Liver (tissue), 9 donors: ENCODE results near the gene ANKRD28. TPM values are rescaled to one million over a fixed set of nuclear protein-coding genes. Genes with fewer than 3 reads are reported as not detected.

Experiments
- DNase-seq: peaks from one replicate; pipeline ENCODE4 v3.0.0-alpha.2; 2017; ENCODE audit warnings: low spot score
- H3K27ac ChIP-seq, 2 donors: one replicate each; pipeline ENCODE4 v1.7.0; 2013; ENCODE audit warnings: inconsistent platforms in 2 of 2, low read length in 2 of 2, control low read depth in 1 of 2, low read depth in 1 of 2, mild to moderate bottlenecking in 1 of 2
- H3K27me3 ChIP-seq, 4 donors: one replicate each; pipeline versions ENCODE4 v1.6.1 to v1.7.0; 2013; ENCODE audit warnings: low read length in 3 of 4, inconsistent platforms in 1 of 4, mild to moderate bottlenecking in 1 of 4, moderate library complexity in 1 of 4; ENCODE audit not compliant: control insufficient read depth in 4 of 4, insufficient read depth in 4 of 4
- H3K36me3 ChIP-seq, 4 donors: one replicate each; pipeline versions ENCODE4 v1.6.1 to v1.7.0; 2013; ENCODE audit warnings: low read length in 3 of 4, mild to moderate bottlenecking in 3 of 4, low read depth in 1 of 4, moderate library complexity in 1 of 4; ENCODE audit not compliant: control insufficient read depth in 4 of 4, insufficient read depth in 3 of 4
- H3K4me1 ChIP-seq, 4 donors: one replicate each; pipeline versions ENCODE4 v1.6.1 to v1.7.0; 2013; ENCODE audit warnings: low read length in 3 of 4, mild to moderate bottlenecking in 3 of 4, moderate library complexity in 1 of 4; ENCODE audit not compliant: control insufficient read depth in 4 of 4, insufficient read depth in 4 of 4
- H3K4me3 ChIP-seq, 3 donors: one replicate each; pipeline versions ENCODE4 v1.6.1 to v1.7.0; 2013; ENCODE audit warnings: low read length in 3 of 3, control low read depth in 1 of 3, low read depth in 1 of 3, mild to moderate bottlenecking in 1 of 3
- H3K9ac ChIP-seq, 2 donors: one replicate each; pipeline ENCODE4 v1.7.0; 2013; ENCODE audit warnings: low read length in 2 of 2, mild to moderate bottlenecking in 2 of 2, moderate library complexity in 2 of 2, control low read depth in 1 of 2, low read depth in 1 of 2
- H3K9me3 ChIP-seq, 4 donors: one replicate each; pipeline versions ENCODE4 v1.6.1 to v1.7.0; 2013; ENCODE audit warnings: low read length in 3 of 4; ENCODE audit not compliant: control insufficient read depth in 4 of 4
- EGR1 ChIP-seq, 2 donors: IDR thresholded peaks; 2 replicates each; pipeline ENCODE4 v1.6.1; 2016 to 2018; ENCODE audit warnings: antibody characterized with exemption in 2 of 2, low read depth in 2 of 2
- FOXA1 ChIP-seq: IDR thresholded peaks from 2 replicates; pipeline ENCODE4 v1.6.1; 2016; ENCODE audit warnings: antibody characterized with exemption
- FOXA2 ChIP-seq: IDR thresholded peaks from 2 replicates; pipeline ENCODE4 v1.6.1; 2016; ENCODE audit warnings: antibody characterized with exemption
- GABPA ChIP-seq, 2 donors: IDR thresholded peaks in 1 of 2; conservative IDR thresholded peaks in 1 of 2; 2 replicates each; pipeline ENCODE4 v1.6.1; 2016; ENCODE audit warnings: antibody characterized with exemption in 2 of 2, mild to moderate bottlenecking in 1 of 2, moderate library complexity in 1 of 2
- HNF4A ChIP-seq, 2 donors: conservative IDR thresholded peaks; 2 replicates each; pipeline ENCODE4 v1.6.1; 2016; ENCODE audit warnings: antibody characterized with exemption in 2 of 2, mild to moderate bottlenecking in 2 of 2
- HNF4G ChIP-seq: IDR thresholded peaks from 2 replicates; pipeline ENCODE4 v1.6.1; 2016; ENCODE audit warnings: antibody characterized with exemption
- NR2F2 ChIP-seq: IDR thresholded peaks from 2 replicates; pipeline ENCODE4 v1.6.1; 2016; ENCODE audit warnings: antibody characterized with exemption
- RAD21 ChIP-seq, 2 donors: IDR thresholded peaks; 2 replicates each; pipeline ENCODE4 v1.6.1; 2016; ENCODE audit warnings: antibody characterized with exemption in 2 of 2, mild to moderate bottlenecking in 2 of 2
- RXRA ChIP-seq, 2 donors: IDR thresholded peaks; 2 replicates each; pipeline ENCODE4 v1.6.1; 2017 to 2018; ENCODE audit warnings: antibody characterized with exemption in 2 of 2, mild to moderate bottlenecking in 1 of 2
- SP1 ChIP-seq: IDR thresholded peaks from 2 replicates; pipeline ENCODE4 v1.6.1; 2018; ENCODE audit warnings: antibody characterized with exemption, mild to moderate bottlenecking
- TAF1 ChIP-seq: conservative IDR thresholded peaks from 2 replicates; pipeline ENCODE4 v1.6.1; 2016; ENCODE audit warnings: antibody characterized with exemption, mild to moderate bottlenecking
- YY1 ChIP-seq: IDR thresholded peaks from 2 replicates; pipeline ENCODE4 v1.6.1; 2016; ENCODE audit warnings: antibody characterized with exemption, mild to moderate bottlenecking
- WGBS: extraction: QIAGEN DNeasy Blood & Tissue Kit; methylation state at CpG from one replicate; pipeline ENCODE4 v1.1.7; 2013; 5-methylcytosine and 5-hydroxymethylcytosine counted together
- polyA plus RNA-seq, 2 donors: library from polyadenylated mRNA; stranded (reverse) in 1 of 2; unstranded in 1 of 2; fragments of 200-250 nt in 1 of 2; fragments of >200 nt in 1 of 2; fragmentation: Nextera tagmentation in 1 of 2; extraction: Ambion mirVana in 1 of 2; gene quantifications; one replicate each; pipeline versions ENCODE4 v1.2.1 to v1.2.3, GENCODE V29; 2013 to 2015
- total RNA-seq, 2 donors: library from RNA; depleted of rRNA; stranded (reverse); fragments of >200 nt; gene quantifications; one replicate each; pipeline ENCODE4 v1.2.3, GENCODE V29; 2014
- TF ChIP-seq, protein P1 (sequence below): IDR thresholded peaks from 2 replicates; pipeline ENCODE4 v1.6.1; 2016; ENCODE audit warnings: antibody characterized with exemption, mild to moderate bottlenecking
- TF ChIP-seq, protein P2 (sequence below): IDR thresholded peaks from 2 replicates; pipeline ENCODE4 v1.6.1; 2016; ENCODE audit warnings: antibody characterized with exemption
- TF ChIP-seq, protein P3 (sequence below): fragments of 150-350 bp; IDR thresholded peaks from 2 replicates; pipeline ENCODE4 v1.5.1; 2017; ENCODE audit warnings: improper control_type of control experiment, low read depth, low read length; ENCODE audit not compliant: missing input control
- TF ChIP-seq, protein P4 (sequence below): IDR thresholded peaks from 2 replicates; pipeline ENCODE4 v1.6.1; 2016; ENCODE audit warnings: antibody characterized with exemption
- TF ChIP-seq, protein P5 (sequence below): IDR thresholded peaks from 2 replicates; pipeline ENCODE4 v1.6.1; 2016; ENCODE audit warnings: antibody characterized with exemption
- donor health status: healthy.
- donor health status: healthy.
- donor health status: healthy.
- donor health status: healthy.
- donor health status: healthy.

Gene ANKRD28
- total and polyA plus RNA-seq, 4 donors = 9.2 to 39.1 (median 16.8) TPM

DNA sequence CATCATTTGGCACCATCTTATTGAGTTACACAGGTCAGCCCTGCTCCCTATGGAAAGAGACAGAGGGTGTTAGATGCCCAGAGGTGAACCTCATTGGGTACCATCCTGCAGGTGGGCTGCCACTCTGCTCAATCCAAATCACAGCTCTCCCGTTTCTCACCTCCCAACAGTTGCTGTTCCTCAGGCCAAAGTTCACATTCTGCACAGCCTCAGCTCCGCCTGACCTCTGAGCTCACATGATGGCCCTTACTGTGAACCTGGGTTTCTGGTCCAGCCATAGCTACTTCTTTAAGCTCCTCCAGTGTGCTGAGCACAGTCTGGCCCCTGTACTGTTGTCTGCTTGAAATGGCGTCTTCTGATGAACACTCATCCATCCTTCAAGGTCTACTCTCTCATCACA, 148.4 kb downstream of the ANKRD28 start:
- TF ChIP-seq, protein P1, sequence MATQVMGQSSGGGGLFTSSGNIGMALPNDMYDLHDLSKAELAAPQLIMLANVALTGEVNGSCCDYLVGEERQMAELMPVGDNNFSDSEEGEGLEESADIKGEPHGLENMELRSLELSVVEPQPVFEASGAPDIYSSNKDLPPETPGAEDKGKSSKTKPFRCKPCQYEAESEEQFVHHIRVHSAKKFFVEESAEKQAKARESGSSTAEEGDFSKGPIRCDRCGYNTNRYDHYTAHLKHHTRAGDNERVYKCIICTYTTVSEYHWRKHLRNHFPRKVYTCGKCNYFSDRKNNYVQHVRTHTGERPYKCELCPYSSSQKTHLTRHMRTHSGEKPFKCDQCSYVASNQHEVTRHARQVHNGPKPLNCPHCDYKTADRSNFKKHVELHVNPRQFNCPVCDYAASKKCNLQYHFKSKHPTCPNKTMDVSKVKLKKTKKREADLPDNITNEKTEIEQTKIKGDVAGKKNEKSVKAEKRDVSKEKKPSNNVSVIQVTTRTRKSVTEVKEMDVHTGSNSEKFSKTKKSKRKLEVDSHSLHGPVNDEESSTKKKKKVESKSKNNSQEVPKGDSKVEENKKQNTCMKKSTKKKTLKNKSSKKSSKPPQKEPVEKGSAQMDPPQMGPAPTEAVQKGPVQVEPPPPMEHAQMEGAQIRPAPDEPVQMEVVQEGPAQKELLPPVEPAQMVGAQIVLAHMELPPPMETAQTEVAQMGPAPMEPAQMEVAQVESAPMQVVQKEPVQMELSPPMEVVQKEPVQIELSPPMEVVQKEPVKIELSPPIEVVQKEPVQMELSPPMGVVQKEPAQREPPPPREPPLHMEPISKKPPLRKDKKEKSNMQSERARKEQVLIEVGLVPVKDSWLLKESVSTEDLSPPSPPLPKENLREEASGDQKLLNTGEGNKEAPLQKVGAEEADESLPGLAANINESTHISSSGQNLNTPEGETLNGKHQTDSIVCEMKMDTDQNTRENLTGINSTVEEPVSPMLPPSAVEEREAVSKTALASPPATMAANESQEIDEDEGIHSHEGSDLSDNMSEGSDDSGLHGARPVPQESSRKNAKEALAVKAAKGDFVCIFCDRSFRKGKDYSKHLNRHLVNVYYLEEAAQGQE = no peak
- TF ChIP-seq NR2F2 = no peak
- no peak for TF ChIP-seq SP1
- no peak for TF ChIP-seq YY1
- TF ChIP-seq FOXA1 = no peak
- TF ChIP-seq, protein P2, sequence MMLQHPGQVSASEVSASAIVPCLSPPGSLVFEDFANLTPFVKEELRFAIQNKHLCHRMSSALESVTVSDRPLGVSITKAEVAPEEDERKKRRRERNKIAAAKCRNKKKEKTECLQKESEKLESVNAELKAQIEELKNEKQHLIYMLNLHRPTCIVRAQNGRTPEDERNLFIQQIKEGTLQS = no peak
- Histone ChIP-seq H3K36me3 (peaks cover 0 to 16% (median 7%) of the 10 kb centered on the region in 4 donors), H3K4me3 (no peak overlapping the region), H3K9me3 (no peaks in the 10 kb centered on the region), H3K4me1 (no peaks in the 10 kb centered on the region), H3K9ac (no peak overlapping the region), H3K27me3 (no peaks in the 10 kb centered on the region), H3K27ac (no peak overlapping the region)
- 82% methylated on average over 3 of the region's 3 CpGs for WGBS
- DNase-seq = no peak

DNA sequence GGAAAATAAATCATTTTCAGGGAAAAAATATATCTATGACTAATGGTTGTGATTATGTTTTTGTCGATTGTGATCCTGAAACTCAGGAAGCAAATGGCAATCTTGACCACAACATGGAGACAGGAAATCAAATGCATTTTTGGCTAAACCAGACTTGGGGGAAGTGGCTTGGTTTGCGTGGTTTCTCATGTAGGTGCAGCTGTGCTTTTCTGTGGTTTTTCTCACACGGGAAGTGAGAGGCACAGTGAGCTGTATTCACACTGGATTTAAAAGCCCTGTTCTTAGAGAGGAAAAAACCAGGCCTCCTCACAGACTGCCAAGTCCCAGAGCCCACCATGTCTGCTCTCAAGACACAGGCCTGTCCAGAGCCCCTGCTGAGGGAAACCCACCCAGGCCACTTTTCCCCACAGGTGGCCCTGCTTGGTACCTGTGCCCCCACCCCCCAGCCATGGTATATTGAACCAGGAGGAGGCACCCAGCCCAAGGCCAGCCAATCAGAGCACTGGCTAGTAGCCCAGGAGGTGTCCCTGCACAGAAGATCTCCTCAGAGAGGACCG, 150.1 kb downstream of the ANKRD28 start:
- peak overlapping the region in 1 of 2 donors; percentile 43 for H3K27ac ChIP-seq
- H3K36me3 ChIP-seq = peaks cover 0 to 18% (median 8%) of the 10 kb centered on the region in 4 donors
- no peaks in the 10 kb centered on the region for H3K9me3 ChIP-seq
- H3K27me3 ChIP-seq = no peaks in the 10 kb centered on the region
- no peak for DNase-seq
- no peak overlapping the region for H3K9ac ChIP-seq
- TF ChIP-seq, protein P3, sequence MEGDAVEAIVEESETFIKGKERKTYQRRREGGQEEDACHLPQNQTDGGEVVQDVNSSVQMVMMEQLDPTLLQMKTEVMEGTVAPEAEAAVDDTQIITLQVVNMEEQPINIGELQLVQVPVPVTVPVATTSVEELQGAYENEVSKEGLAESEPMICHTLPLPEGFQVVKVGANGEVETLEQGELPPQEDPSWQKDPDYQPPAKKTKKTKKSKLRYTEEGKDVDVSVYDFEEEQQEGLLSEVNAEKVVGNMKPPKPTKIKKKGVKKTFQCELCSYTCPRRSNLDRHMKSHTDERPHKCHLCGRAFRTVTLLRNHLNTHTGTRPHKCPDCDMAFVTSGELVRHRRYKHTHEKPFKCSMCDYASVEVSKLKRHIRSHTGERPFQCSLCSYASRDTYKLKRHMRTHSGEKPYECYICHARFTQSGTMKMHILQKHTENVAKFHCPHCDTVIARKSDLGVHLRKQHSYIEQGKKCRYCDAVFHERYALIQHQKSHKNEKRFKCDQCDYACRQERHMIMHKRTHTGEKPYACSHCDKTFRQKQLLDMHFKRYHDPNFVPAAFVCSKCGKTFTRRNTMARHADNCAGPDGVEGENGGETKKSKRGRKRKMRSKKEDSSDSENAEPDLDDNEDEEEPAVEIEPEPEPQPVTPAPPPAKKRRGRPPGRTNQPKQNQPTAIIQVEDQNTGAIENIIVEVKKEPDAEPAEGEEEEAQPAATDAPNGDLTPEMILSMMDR = no peak
- TF ChIP-seq SP1 (no peak), TAF1 (no peak), RXRA (IDR thresholded peaks at IDR 0.05) (no peak), HNF4A (conservative IDR thresholded peaks at IDR 0.05) (no peak), HNF4G (no peak), RAD21 (IDR thresholded peaks at IDR 0.05) (no peak), FOXA1 (no peak), YY1 (no peak), GABPA (IDR thresholded peaks at IDR 0.05 in 1 of 2, conservative IDR thresholded peaks at IDR 0.05 in 1 of 2) (no peak), FOXA2 (no peak), EGR1 (IDR thresholded peaks at IDR 0.05; ENCODE audit: low read depth in 2 of 2) (no peak)
- TF ChIP-seq, protein P4, sequence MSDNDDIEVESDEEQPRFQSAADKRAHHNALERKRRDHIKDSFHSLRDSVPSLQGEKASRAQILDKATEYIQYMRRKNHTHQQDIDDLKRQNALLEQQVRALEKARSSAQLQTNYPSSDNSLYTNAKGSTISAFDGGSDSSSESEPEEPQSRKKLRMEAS = no peak
- TF ChIP-seq, protein P1 = no peak
- TF ChIP-seq, protein P5, sequence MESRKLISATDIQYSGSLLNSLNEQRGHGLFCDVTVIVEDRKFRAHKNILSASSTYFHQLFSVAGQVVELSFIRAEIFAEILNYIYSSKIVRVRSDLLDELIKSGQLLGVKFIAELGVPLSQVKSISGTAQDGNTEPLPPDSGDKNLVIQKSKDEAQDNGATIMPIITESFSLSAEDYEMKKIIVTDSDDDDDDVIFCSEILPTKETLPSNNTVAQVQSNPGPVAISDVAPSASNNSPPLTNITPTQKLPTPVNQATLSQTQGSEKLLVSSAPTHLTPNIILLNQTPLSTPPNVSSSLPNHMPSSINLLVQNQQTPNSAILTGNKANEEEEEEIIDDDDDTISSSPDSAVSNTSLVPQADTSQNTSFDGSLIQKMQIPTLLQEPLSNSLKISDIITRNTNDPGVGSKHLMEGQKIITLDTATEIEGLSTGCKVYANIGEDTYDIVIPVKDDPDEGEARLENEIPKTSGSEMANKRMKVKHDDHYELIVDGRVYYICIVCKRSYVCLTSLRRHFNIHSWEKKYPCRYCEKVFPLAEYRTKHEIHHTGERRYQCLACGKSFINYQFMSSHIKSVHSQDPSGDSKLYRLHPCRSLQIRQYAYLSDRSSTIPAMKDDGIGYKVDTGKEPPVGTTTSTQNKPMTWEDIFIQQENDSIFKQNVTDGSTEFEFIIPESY = no peak
- no peak overlapping the region for H3K4me3 ChIP-seq
- H3K4me1 ChIP-seq = no peaks in the 10 kb centered on the region
- WGBS = 78% methylated on average over 4 of the region's 4 CpGs
